Measurements from ENCODE around the gene NFIX. TPM values are rescaled to one million over a fixed set of nuclear protein-coding genes. Genes with fewer than 3 reads are reported as not detected.
"Not testable (repeated sequence)": the region's sequence is repeated elsewhere in the genome, so short reads cannot be mapped to it uniquely, and the experiment has no call there.

NFIX gene
- total RNA-seq, 1 donor from 2014 or later, result 166 TPM

GRCh38 chr19:12957389-12957952, 37.8 kb upstream of the NFIX start:
- not testable (repeated sequence) for DNase-seq (ENCODE audit: low spot score)

- DNase-seq (ENCODE audit: low spot score), result no peak
Observed at GRCh38 chr19:12959481-12959880, 35.8 kb upstream of the NFIX start.

- DNase-seq (ENCODE audit: low spot score), result peak; percentile 94
Observed at GRCh38 chr19:12965017-12965811, 30.1 kb upstream of the NFIX start.

GRCh38 chr19:12965812-12966135, 29.5 kb upstream of the NFIX start:
- no peak for DNase-seq (ENCODE audit: low spot score)

- no peak for DNase-seq (ENCODE audit: low spot score)
Observed at GRCh38 chr19:12967907-12968306, 27.4 kb upstream of the NFIX start.

- no peak for DNase-seq (ENCODE audit: low spot score)
Observed at GRCh38 chr19:12969292-12969988, 25.8 kb upstream of the NFIX start, which contains the start of gene DAND5. Gene DAND5, plus strand, starts transcription at chr19:12969576. Its CDS starts 85 bp downstream, at chr19:12969661.

GRCh38 chr19:12970070-12970820, 25.0 kb upstream of the NFIX start:
- DNase-seq (ENCODE audit: low spot score), result no peak

GRCh38 chr19:12973236-12973635, 22.0 kb upstream of the NFIX start:
- DNase-seq (ENCODE audit: low spot score), result no peak

GRCh38 chr19:12974301-12975220, 20.7 kb upstream of the NFIX start:
- DNase-seq (ENCODE audit: low spot score), result no peak

- no peak for DNase-seq (ENCODE audit: low spot score)
Observed at GRCh38 chr19:12975221-12975741, 20.0 kb upstream of the NFIX start.

GRCh38 chr19:12976109-12976508, 19.2 kb upstream of the NFIX start:
- not testable (repeated sequence) for DNase-seq (ENCODE audit: low spot score)

GRCh38 chr19:12979974-12980373, 15.3 kb upstream of the NFIX start:
- no peak for DNase-seq (ENCODE audit: low spot score)

- DNase-seq (ENCODE audit: low spot score), result no peak
Observed at GRCh38 chr19:12982648-12983047, 12.6 kb upstream of the NFIX start.

- DNase-seq (ENCODE audit: low spot score), result no peak
Observed at GRCh38 chr19:12983091-12983490, 12.2 kb upstream of the NFIX start.

- DNase-seq (ENCODE audit: low spot score), result peak; percentile 94
Observed at GRCh38 chr19:12983542-12984142, 11.6 kb upstream of the NFIX start.

- no peak for DNase-seq (ENCODE audit: low spot score)
Observed at GRCh38 chr19:12984143-12984627, 11.1 kb upstream of the NFIX start.

- no peak for DNase-seq (ENCODE audit: low spot score)
Observed at GRCh38 chr19:12984683-12985048, 10.6 kb upstream of the NFIX start.

- DNase-seq (ENCODE audit: low spot score), result no peak
Observed at GRCh38 chr19:12985049-12985776, 10.1 kb upstream of the NFIX start.

GRCh38 chr19:12986726-12987125, 8.5 kb upstream of the NFIX start:
- no peak for DNase-seq (ENCODE audit: low spot score)

Data from mesenteric fat pad (tissue), 1 donor.